ENCODE data around the gene CAPN12. TPM values are rescaled to one million over a fixed set of nuclear protein-coding genes. Genes with fewer than 3 reads are reported as not detected.
A peak's percentile ranks its signal among the peaks of the same experiment; 100 is the strongest.

CAPN12 gene
- polyA plus RNA-seq, 12 donors: 0.64 to 5.1 (median 1.3) TPM; not detected in 2

DNA sequence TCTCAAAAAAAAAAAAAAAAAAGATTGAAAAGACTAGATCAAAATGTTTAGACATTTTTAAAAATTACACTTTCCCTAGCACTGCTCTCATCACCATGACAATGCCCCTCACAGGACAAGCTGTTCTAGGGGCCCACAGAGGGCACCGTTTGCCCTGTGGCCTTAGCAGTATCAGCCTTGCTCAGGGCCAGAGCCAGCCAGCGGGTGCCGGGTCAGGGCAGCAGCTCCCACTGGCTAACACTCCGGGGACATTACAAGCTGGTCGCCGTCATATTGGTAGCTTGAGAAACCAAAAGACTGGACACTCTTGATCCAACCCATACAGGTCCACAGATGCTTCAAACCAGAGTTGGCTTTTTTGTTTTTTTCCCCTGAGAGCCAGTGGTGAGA lies 18.0 kb downstream of the CAPN12 start:
- DNase-seq: no peak

DNA sequence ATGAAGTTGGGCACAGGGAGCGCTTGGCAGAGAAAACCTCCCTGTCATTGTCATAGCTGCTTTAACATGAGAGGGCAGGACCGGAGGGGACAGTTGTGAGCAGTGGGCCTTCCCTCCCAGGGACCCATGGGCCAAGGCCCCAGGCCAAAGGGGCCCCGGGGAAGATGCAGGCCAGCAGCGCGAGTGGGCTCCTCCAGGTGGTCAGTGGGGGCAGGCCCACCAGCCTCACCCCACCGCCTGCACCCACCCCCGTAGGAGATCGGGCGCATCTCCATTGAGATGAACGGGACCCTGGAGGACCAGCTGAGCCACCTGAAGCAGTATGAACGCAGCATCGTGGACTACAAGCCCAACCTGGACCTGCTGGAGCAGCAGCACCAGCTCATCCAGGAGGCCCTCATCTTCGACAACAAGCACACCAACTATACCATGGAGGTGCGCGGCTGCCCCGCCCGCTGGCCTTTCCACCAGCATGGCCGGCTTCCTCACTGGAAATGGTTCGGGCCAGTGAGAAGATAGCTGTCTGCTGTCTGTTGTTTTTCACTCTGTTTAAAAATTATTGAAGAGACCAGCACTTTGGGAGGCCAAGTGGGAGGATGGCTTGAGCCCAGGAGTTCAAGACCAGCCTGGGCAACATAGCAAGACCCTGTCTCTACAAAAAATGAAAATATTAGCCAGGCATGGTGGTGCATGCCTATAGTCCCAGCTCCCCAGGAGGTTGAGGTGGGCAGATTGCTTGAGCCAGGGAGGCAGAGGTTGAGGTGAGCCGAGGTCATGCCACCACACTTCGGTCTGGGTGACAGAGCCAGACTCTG lies 18.6 kb downstream of the CAPN12 start:
- DNase-seq: no peak

DNA sequence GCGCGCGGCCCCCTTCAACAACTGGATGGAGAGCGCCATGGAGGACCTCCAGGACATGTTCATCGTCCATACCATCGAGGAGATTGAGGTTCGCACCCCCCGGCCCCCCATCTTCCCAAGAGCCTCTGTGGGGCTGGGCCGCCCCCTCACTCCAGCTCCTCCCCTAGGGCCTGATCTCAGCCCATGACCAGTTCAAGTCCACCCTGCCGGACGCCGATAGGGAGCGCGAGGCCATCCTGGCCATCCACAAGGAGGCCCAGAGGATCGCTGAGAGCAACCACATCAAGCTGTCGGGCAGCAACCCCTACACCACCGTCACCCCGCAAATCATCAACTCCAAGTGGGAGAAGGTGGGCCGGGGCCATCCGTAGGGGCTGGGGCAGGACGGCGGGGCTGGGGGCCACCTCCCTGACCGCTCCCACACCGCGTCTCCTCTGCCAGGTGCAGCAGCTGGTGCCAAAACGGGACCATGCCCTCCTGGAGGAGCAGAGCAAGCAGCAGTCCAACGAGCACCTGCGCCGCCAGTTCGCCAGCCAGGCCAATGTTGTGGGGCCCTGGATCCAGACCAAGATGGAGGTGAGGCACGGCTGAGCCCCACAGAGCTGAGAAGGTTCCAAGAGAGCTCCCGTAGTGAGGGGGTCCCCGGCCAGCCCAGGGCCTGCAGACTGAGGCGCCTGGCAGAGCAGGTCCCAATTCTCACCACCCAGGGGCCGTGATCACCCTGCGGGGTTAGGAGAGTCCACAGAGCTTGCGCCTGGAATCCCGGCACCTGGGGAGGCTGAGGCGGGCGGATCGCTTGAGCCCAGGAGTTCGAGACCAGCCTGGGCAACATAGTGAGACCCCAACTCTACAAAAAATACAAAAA lies 20.1 kb downstream of the CAPN12 start:
- no peak for DNase-seq

DNA sequence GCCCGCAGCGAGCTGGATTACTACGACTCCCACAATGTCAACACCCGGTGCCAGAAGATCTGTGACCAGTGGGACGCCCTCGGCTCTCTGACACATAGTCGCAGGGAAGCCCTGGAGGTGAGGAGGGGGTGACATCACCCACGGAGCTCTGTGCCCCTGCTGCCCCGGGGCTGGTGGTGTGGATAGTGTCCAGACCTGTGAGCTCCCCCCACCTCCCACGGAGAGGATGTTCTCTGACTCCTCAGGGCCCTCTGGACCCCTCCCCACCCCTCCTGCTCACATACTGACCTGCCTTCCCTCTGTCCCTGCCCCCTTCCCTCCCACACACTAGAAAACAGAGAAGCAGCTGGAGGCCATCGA lies 20.7 kb downstream of the CAPN12 start:
- no peak for DNase-seq

DNA sequence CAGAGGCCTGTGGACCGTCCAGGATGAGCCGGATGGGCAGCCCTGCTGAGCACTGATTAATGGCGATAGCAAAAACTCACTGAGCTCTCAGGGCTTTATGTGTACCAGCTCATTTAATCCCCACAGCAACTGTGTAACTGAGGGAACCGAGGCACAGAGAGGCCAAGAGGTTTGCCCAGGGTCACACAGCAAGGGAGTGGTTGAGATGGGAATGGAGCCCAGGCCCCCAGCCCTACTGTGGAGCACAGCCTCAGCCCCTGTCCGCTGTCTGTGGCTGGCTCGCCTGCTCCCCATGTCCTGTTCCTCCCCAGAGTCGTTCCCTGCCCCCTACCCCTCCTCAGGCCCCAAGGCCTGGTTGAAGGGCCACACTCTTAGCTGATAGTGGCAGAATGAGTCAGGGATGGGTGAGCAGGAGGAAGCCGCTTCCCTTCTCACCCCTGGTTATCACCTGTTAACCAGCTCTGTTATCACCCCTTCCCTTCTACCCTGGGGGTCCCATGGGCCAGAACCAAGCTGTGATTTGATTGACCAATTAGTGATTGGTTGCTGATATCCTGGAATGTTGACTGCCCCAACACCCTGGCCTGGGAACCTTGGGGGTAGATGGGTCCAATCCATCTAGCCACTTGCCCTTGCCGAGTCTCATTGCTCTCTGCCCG lies 21.2 kb downstream of the CAPN12 start:
- DNase-seq: no peak

DNA sequence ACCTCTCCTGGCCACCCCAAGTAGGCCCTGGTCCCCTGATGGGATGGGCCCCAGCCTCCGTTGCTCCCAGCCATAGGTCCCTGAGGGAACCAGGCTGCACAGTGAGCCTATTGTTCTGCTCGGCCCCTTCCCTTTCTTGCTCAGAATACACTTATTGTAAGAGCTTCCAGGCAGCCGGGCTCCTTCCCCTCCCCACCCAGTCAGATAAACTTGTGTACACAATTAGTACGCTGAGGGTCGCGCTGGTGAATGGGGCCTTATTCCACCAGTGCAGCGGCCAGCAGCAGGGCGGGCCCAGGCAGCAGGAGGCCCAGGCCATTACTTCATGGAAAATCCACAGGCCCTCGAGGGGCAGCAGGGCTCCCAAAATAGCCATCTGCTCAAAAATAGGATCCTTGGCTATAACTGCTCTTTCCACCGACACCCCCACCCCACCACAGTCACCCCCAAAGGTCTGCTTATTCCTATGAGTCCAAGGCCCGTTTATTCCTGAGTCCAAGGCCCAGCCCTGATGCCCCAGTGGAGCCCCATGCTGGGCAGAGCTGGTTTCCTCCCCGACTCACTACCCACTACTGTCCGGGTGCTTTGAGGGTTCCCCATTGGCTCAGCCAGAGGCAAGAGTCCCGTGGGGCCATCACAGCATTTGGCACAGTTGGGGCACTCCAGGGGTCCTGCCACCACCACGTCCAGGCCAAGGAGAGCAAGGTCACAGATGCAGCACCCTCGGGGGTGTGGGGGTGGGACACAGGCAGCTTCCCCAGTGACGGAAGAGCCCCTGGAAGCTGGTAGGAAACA lies 22.1 kb downstream of the CAPN12 start:
- peak; percentile 55 for DNase-seq

DNA sequence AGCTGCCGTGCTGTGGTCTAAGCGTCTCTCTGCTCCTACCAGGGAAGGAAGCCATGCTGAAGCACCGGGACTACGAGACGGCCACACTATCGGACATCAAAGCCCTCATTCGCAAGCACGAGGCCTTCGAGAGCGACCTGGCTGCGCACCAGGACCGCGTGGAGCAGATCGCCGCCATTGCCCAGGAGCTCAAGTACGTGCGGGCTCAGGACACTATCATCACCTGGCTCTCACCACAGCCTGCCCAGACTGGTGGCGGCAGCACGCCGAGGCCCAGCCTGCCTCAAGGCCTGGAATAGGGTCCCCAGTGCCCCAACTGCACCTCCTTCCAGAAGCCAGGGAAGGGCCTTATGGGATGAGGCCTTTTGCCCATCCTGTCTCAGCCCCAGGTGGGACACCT lies 22.8 kb downstream of the CAPN12 start:
- DNase-seq: no peak

DNA sequence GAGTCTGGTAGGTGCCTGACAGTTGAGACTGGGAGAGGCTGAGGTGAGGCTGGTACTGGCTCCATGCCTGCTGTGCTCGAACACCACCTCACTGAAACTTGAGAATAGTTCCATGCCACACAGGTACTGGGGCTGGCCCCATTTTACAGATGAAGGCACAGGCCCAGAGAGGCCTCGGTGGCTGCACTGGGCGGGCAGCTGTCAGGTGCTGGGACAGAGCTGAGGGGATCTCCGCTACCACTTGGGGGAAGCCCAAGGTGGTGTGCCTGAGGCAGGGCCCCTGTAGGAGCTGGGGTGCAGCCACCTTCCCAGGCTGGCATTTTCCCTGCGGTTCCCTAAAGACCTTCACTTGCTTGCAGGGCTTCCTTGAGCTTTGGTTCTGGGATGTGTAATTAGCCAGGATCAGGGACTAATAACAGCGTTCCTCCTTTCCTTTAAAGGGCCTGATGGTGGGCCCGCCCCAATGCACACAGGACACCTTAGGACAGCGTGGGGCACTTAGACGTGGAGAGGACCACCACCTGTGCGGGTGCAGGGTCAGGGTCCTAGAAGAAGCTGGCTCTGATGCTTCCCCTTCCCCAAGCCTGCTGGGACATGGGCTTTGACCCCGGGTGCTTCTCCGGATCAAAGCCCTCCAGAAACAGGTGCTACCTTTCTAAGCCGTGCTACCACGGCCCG lies 23.6 kb downstream of the CAPN12 start:
- DNase-seq: no peak

DNA sequence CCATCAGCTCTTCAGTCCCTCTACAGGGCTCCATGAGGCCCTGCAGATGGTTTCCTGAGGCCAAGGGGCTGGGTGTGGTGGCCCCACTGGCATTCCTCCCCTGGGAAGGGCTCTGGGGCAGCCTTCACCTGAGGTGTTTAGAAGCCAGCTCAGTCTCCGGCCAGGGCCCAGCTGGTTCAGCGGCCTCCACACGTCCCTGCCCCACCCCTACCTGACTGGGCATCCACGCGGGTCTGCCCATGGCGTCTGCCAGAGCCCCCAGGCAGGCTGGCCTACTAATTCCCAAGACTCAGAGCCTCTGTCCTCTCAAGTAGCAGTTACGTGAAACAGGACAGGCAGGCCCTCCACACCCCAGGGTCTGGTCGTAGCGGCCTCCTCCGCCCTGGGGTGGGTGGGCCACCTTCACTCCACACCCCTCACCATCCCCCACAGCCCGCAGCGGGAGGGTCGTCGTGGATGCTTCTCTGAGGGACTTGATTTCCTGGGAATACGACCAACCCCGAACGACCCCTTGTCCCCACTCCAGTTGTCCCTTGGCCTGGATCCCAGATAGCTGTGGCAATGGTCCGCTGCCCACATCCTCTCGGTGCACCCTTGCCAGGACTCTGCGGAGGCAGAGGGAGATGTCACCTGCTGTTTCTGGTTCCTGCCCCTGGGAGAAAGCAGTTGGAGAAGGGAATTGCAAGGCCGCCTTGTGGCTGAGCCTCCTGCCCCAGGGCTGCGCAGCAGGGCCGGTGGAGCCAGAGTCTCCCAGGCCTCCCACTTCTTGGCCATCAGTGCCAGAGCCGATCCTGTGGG lies 24.3 kb downstream of the CAPN12 start:
- DNase-seq: no peak

DNA sequence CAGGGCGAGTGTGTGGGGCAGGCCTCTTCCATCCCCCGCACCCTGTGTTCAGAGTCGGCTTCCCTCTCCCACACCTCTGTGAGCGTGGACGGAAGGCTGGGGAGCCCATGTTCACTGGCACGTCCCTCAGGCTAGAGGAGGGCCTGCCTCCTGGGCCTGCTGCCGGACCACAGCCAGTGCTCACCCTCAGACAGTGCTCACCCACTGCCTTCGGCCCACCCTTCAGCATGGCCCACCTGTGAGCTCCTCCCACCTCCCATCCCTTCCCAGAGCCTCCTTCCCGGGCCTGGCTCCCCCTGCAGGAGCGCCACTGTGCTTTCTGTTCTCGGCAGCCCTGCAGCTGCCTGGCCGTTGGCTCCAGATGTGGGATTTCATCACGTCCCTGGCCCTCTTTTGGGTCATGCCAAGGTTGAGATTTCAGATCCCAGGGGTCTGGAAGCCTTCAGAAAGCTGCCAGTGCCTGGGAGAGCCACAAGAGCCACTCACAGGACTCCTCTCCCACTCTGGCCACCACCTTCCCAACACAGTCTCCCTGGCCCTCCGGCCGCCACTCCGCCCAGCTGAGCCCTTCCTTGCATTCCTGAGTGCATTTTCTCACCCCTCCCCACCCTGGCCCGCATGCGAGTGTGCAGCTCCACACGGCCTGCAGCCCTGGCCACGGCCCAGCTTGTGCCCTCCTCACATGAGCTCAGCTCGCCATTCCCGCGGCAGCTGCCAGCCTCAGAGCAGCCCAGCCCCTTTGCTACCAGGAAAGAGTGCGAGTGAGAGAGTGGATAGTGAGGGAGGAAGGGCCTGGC lies 25.3 kb downstream of the CAPN12 start:
- DNase-seq: no peak

DNA sequence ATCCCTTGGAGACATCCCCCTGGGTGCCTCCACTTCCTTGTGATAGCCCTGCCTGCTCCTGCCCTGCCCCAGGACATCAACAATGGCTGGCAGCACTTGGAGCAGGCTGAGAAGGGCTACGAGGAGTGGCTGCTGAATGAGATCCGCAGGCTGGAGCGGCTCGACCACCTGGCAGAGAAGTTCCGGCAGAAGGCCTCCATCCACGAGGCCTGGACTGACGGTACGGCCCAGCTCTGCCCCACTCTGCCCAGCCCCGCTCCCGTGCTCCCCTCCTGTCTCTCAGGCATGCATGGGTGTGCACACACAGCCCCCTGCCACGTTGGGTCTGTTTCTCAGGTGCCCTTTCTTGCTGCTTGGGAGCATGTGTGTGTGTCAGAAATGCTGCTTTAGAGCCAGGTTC lies 26.4 kb downstream of the CAPN12 start:
- no peak for DNase-seq

DNA sequence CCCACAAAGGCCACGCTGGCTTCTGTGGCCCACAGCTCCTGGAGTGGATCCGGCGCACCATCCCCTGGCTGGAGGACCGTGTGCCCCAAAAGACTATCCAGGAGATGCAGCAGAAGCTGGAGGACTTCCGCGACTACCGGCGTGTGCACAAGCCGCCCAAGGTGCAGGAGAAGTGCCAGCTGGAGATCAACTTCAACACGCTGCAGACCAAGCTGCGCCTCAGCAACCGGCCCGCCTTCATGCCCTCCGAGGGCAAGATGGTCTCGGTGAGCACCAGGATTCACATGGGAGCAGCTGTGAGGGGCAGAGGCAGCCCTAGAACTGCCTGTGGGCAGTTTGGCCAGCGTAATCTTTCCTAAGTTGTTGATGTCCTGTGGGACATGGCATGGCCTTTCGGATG lies 27.2 kb downstream of the CAPN12 start:
- no peak for DNase-seq

DNA sequence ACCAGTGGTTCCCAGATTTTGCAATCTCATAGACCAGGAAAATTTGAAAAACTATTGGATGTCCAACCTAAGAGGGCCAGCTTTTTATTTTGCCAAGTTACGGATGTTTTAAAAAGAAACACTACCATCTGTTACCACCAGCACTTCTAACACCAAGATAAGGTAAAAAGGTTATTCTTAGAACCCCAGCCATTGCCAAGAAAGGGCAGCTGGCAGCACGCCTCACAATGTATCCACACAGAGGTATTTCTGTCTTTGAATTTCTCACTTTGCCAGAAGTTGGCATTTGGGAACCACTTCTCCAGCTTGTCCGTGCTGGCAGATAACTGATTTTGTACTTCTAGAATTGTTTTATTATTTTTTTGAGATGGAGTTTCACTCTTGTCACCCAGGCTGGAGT lies 28.7 kb downstream of the CAPN12 start:
- no peak for DNase-seq

DNA sequence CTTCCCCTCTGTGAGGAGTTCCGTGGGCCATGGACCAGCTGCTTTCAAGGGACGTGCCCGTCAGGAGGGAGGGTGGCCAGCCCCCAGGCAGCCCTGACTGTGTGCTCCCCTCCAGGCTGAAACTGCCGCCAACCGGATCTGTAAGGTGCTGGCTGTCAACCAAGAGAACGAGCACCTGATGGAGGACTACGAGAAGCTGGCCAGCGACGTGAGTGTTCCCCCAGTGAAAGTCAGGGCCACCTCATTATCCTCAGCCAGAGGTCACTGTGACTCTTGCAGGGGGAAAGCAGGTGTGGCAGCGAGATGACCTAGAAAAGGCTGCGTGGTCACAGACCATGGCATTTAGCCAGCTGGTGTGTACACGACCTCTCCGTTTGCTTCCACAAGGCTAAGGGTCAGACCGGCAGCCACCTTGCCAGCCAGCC lies 29.9 kb downstream of the CAPN12 start:
- DNase-seq: no peak

DNA sequence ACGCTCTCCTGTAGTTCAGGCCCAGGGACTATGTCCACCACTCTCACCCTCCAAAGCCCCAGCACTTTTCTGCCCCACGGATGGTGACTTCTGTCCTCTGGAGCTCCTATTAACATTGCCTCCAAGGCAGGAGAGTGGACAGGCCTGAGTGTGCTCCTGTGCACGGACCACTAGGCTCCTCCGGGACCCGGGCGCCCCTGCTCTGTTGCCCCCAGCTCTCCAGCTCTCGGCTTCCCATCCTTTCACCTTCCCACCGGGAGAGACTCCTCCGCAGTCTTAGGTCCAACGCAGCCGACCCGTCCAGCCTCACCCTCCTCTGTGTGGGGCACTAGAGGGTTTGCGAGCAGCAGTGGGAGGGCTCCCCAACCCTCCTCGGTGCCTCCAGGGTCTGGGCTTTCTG lies 30.4 kb downstream of the CAPN12 start:
- no peak for DNase-seq

DNA sequence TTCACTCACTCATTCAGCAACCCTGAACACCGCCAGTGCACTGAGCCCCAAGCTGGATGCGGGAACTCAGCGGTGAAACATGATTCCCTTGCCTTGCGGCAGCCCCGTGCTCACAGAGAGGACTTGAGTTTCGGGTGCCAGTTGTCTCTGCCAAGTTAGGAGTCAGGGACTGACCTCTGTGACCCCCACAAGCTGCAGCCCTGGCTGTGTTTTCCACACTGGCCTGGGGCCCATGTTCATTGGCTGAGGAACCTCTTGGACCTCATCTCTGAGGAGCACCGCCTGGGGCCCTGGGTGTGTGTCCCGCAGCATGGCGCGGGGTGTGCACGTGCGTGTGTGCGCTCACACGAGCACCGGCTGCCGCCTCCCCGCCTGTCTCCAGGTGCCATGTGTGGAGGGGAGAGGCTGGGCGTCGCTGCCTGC lies 31.0 kb downstream of the CAPN12 start:
- peak; percentile 42 for DNase-seq

DNA sequence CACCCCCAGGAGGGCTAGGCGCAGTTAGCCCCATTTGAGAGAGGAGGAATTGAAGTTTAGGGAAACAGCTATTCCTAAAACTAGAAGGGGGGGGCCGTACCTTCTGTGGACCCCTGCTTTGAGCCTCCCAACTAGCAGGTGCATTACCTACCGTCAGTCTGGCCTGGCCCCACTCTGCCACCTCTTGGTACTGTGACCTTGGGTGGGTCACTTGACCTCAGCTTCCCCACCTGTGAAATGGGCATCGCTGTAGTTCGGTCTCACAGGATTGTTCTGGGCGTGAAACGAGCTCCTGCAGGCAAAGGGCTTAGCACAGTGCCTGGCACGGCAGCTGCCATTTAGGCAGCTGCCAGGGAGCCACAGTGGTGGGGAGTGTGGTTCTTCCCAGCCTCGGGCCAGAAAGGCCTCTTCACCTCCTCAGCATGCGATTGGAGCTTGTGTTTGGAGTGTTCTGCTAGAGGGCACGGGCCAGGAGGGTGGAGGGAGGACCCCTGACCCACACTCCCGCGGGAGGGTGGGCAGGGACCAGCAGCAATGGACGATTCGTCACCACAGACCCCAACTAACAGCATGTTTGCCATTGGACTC lies 32.0 kb downstream of the CAPN12 start:
- DNase-seq: no peak

DNA sequence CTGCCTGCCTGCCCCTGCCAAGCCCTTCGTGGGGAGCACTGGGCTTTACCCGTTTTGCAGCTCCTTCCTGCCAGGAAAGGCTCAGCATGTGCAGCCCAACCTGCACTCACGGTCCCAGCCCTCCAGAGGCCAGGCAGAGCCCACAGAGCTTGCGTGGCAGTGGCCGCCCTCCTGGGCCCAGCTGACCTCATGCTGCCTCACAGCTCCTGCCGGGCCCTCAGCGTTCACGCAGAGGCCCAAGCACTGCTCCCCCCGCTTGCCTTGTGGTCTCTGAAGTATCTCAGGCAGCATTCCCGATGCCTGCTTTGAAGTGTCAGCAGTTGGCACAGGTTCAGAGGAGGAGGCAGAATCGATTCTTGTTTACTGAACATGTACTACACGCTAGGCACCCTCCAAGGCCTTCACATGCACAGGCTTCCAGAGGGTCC lies 32.5 kb downstream of the CAPN12 start:
- no peak for DNase-seq

Measured in muscle of arm (tissue), 12 donors.